ENCODE measurements around the gene DNAH5. TPM values are rescaled to one million over a fixed set of nuclear protein-coding genes. Genes with fewer than 3 reads are reported as not detected.

The DNAH5 gene
- polyA plus RNA-seq, 3 donors: not detected

GRCh38 chr5:13704396-13704795 is 240.1 kb downstream of the DNAH5 start:
- Mint-ChIP-seq H3K27ac (no peak overlapping the region), H3K27me3 (ENCODE audit: low read depth in 3 of 3) (peaks cover 0 to 3% (median 0%) of the 10 kb centered on the region in 3 donors), H3K4me3 (no peak overlapping the region), H3K36me3 (no peaks in the 10 kb centered on the region), H3K9me3 (peaks cover 0 to 35% (median 5%) of the 10 kb centered on the region in 7 donors), H3K4me1 (no peaks in the 10 kb centered on the region)
- no peak for DNase-seq
- Histone ChIP-seq H3K36me3 (replicated peaks in 1 of 2; ENCODE audit: control insufficient read depth in 1 of 2, insufficient read depth in 2 of 2, low read length in 2 of 2) (no peaks in the 10 kb centered on the region), H3K4me2 (replicated peaks; ENCODE audit: extremely low read depth, low read length, poor library complexity, severe bottlenecking) (no peak overlapping the region), H2AFZ (ENCODE audit: insufficient read depth, low read depth, low read length, poor library complexity, severe bottlenecking) (no peak overlapping the region), H3K27ac (ENCODE audit: low read depth in 1 of 2, low read length in 2 of 2) (no peak overlapping the region), H3K27me3 (ENCODE audit: control insufficient read depth in 2 of 2, insufficient read depth in 2 of 2, low read length in 2 of 2) (no peaks in the 10 kb centered on the region), H3K4me1 (ENCODE audit: control insufficient read depth in 1 of 2, insufficient read depth in 2 of 2, low read length in 2 of 2) (no peaks in the 10 kb centered on the region), H4K20me1 (ENCODE audit: insufficient read depth, low read length) (no peaks in the 10 kb centered on the region), H3K9ac (ENCODE audit: insufficient read depth, low read length, poor library complexity, severe bottlenecking) (no peak overlapping the region), H3K79me2 (ENCODE audit: insufficient read depth, low read length) (no peaks in the 10 kb centered on the region), H3K4me3 (replicated peaks in 1 of 3; ENCODE audit: low read depth in 2 of 3, low read length in 3 of 3) (no peak overlapping the region), H3K9me3 (replicated peaks in 1 of 2; ENCODE audit: control insufficient read depth in 1 of 2, insufficient read depth in 1 of 2, low read length in 2 of 2) (peaks cover 6 to 15% of the 10 kb centered on the region in 2 donors)
- whole genome bisulfite sequencing (ENCODE audit: insufficient coverage): 100% methylated on average over 2 of the region's 4 CpGs
- intact Hi-C loops (cut with micrococcal nuclease): no loop called here
- no peak for TF ChIP-seq CTCF (IDR thresholded peaks at IDR 0.05)

GRCh38 chr5:13700626-13701025 is 243.9 kb downstream of the DNAH5 start:
- Histone ChIP-seq H3K4me3 (replicated peaks in 1 of 3; ENCODE audit: low read depth in 2 of 3, low read length in 3 of 3) (no peak overlapping the region), H3K9me3 (replicated peaks in 1 of 2; ENCODE audit: control insufficient read depth in 1 of 2, insufficient read depth in 1 of 2, low read length in 2 of 2) (peaks cover 0 to 4% of the 10 kb centered on the region in 2 donors), H4K20me1 (ENCODE audit: insufficient read depth, low read length) (no peaks in the 10 kb centered on the region), H3K36me3 (replicated peaks in 1 of 2; ENCODE audit: control insufficient read depth in 1 of 2, insufficient read depth in 2 of 2, low read length in 2 of 2) (no peaks in the 10 kb centered on the region), H3K27me3 (ENCODE audit: control insufficient read depth in 2 of 2, insufficient read depth in 2 of 2, low read length in 2 of 2) (no peaks in the 10 kb centered on the region), H3K4me1 (ENCODE audit: control insufficient read depth in 1 of 2, insufficient read depth in 2 of 2, low read length in 2 of 2) (no peaks in the 10 kb centered on the region), H3K9ac (ENCODE audit: insufficient read depth, low read length, poor library complexity, severe bottlenecking) (no peak overlapping the region), H3K27ac (ENCODE audit: low read depth in 1 of 2, low read length in 2 of 2) (no peak overlapping the region), H3K4me2 (replicated peaks; ENCODE audit: extremely low read depth, low read length, poor library complexity, severe bottlenecking) (no peak overlapping the region), H3K79me2 (ENCODE audit: insufficient read depth, low read length) (no peaks in the 10 kb centered on the region), H2AFZ (ENCODE audit: insufficient read depth, low read depth, low read length, poor library complexity, severe bottlenecking) (no peak overlapping the region)
- no peaks in the 10 kb centered on the region for H3K27me3 Mint-ChIP-seq (ENCODE audit: low read depth in 3 of 3)
- no peak overlapping the region for H3K27ac Mint-ChIP-seq
- no CpG with 5 or more reads among the region's 6 CpGs for WGBS (ENCODE audit: insufficient coverage)
- H3K4me1 Mint-ChIP-seq: no peaks in the 10 kb centered on the region
- H3K9me3 Mint-ChIP-seq: peaks cover 0 to 23% (median 5%) of the 10 kb centered on the region in 7 donors
- H3K36me3 Mint-ChIP-seq: no peaks in the 10 kb centered on the region
- no peak overlapping the region for H3K4me3 Mint-ChIP-seq
- no peak for TF ChIP-seq CTCF (IDR thresholded peaks at IDR 0.05)
- no peak for DNase-seq
- intact Hi-C loops (cut with micrococcal nuclease): no loop called here
